OCI-LY3 (cell line): ENCODE measurements around the gene CDH20.

Experiments
- EZH2phosphoT487 ChIP-seq: fragments of 200-600 bp; shearing (Covaris generic); IDR thresholded peaks from 2 replicates; pipeline ENCODE4 v1.6.1; 2018; ENCODE audit warnings: antibody characterized with exemption, mixed run types, low read depth
- TF ChIP-seq, protein P1 (sequence below): fragments of 200-600, 300-600 bp; sonication (generic); IDR thresholded peaks from 2 replicates; pipeline ENCODE4 v1.5.1; 2014; ENCODE audit warnings: antibody characterized with exemption, low read length, low read depth

DNA sequence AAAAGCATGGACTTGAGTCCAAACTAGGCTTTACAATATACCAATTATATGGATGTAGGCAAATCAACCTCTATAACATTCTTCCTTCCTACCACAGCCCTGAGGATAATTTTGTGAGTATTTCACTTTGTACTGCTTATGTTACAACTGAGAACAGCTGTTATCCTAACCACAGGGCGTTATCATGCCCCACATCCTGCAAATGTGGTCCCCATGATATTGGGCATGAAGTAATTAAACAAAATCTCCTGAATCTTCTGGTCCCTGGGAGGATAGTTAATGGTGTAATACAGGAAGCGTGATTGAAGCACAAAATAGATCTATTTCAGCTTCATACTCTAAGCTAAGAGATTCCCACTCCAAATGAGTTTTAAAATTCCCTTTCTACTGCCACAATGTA is 223.6 kb downstream of the CDH20 start:
- TF ChIP-seq, protein P1, sequence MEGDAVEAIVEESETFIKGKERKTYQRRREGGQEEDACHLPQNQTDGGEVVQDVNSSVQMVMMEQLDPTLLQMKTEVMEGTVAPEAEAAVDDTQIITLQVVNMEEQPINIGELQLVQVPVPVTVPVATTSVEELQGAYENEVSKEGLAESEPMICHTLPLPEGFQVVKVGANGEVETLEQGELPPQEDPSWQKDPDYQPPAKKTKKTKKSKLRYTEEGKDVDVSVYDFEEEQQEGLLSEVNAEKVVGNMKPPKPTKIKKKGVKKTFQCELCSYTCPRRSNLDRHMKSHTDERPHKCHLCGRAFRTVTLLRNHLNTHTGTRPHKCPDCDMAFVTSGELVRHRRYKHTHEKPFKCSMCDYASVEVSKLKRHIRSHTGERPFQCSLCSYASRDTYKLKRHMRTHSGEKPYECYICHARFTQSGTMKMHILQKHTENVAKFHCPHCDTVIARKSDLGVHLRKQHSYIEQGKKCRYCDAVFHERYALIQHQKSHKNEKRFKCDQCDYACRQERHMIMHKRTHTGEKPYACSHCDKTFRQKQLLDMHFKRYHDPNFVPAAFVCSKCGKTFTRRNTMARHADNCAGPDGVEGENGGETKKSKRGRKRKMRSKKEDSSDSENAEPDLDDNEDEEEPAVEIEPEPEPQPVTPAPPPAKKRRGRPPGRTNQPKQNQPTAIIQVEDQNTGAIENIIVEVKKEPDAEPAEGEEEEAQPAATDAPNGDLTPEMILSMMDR: no peak
- no peak for TF ChIP-seq EZH2phosphoT487
